HG03354 (cell line): ENCODE data around the gene COPA.
"Not testable (repeated sequence)": the region's sequence is repeated elsewhere in the genome, so short reads cannot be mapped to it uniquely, and the experiment has no call there.

ENCODE experiments used
- ATAC-seq: cut with Tn5 transposase; IDR thresholded peaks from one replicate; pipeline ENCODE4 v1.9.1; 2021; ENCODE audit warnings: mild to moderate bottlenecking; ENCODE audit not compliant: unreplicated experiment, poor library complexity, severe bottlenecking

Gene COPA

DNA sequence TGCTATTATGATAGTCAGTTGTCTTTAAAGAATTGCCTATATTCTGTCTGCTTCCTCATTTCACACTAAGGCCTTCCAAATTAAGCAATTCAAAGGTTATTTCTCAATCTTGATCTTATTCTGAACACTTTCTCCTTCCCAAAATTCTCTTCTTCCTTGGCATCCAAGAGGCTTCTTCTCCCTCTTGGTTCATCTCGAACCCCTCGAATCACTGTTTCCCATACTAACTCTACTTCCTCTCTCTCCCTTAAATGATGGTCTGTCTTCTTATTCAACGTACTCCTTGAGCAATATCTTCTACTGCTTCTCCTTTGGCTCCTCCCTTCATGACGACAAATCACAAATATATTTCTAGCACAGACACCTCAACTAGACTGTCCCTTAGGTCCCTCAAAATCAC lies 4.5 kb downstream of the COPA start:
- no peak for ATAC-seq

DNA sequence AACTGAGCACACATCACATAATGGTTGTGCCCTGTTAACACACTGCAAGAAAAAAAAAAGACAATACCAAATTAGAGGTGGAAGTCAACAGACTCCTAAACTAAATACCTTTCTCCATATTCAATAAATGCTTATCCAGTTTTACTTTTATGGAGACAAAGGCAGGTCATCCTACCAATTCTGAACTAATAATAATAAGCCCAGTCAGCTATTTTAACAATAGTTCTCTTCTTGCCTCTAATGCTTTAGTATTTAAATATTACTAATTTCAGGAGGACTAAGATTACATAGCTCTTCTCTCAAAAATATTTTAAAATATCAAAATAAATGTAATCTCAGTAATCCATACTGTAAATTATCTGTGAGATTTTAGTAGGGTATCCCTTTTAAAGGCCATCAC lies 10.5 kb downstream of the COPA start:
- no peak for ATAC-seq

DNA sequence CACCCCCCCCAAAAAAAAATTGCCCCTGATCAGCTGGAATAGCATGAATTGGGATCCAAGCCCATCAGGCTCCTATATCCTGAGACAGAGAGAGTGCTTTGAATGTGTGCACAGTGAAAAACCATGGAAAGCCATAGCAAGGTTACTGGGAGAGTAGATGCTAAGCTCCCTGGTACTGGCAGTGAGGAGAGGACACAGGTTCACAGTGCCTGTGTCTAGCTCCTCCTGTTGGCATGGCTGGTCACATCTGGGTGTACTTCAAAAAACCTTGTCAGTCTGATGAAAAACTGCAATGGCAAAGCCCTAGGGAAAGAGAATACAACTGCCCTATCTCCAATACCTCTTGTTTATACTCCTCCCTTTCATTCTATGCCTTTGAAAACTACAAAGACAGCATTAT lies 12.9 kb downstream of the COPA start:
- no peak for ATAC-seq

DNA sequence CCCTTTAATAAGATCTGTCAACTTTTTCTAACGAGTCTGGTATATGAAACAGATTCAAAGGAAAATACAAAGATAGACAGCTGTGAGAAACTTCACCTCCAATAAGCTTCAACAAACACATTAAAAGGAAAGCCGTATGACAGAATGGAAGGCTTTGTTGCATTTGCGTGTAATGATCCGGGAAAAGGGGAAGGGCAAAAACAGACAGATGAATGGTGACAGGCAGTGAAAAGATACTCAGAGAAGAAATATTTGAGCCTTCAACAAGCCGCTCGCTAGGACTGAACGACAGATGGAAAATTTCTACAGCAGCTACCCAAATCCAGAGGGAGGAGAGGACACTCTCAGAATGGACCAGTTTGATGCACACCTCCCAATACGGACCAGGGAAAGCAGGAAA lies 14.9 kb downstream of the COPA start:
- no peak for ATAC-seq

DNA sequence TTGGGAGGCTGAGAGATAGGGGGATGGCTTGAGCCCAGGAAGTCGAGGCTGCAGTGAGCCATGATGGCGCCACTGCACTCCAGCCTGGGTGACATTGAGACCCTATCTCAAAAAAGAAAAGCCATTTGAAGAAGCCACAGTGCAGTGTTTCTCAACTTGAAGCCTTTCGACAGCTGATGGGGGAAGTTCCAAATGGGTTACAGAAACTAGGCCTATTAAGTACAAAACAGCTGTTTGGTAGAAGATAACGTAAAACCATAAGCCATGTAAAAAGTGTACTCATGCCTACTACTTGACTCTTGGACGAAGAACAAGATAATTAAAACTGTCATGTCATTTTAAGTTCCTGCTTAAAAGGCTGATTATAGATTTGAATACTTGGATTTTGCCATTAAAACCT lies 16.6 kb downstream of the COPA start:
- no peak for ATAC-seq

DNA sequence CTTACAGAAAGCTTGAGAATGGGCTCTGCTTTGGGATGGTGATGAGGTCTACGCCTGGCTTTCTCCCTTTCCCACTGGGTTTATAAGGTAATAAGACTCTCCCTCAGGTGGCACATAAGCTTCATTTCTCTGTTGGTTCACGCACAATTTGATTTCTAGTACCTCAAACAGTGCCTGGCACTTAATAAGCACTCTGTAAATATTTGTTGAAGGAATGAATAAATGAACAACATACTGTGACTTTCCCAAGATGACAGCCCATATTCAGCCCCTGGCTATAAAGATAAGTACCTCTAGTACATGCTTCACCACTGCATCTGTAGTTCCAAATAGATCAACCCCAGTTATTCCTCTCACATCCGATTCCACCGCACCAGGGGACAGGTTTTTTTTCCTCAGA lies 17.8 kb downstream of the COPA start:
- no peak for ATAC-seq

DNA sequence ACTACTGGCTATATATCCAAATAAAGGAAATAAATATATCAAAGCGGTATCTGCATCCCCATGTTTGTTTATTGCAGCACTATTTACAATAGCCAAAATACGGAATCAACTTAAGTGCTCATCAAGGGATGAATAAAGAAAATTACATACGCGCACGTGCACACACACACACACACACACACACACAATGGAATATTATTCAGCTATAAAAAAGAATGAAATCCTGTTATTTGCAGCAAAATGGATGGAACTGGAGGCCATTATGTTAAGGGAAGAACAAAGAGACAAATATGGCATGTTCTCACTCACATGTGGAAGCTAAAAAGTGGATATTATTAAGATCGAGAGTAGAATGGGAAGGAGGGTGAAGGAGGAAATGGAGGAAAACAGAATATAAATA lies 20.2 kb downstream of the COPA start:
- ATAC-seq = no peak

DNA sequence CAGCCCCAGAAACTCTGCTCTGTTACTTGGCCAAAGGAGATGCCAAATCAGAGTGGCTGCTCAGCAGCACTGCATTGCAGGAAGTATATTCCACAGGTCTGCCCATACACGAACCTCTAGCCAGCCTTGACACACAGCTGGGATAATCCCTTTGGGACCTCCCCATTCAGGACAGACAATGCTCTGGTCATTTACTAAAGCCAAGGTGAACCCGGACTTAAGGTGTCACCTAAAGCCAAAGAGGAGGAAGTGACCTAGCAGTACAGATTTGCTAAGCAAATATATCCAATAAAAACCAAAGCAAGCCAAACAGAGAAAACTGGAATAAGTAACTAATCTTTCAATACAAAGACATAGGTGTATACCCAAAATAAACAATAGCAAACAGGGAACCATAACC lies 27.7 kb downstream of the COPA start:
- no peak for ATAC-seq

DNA sequence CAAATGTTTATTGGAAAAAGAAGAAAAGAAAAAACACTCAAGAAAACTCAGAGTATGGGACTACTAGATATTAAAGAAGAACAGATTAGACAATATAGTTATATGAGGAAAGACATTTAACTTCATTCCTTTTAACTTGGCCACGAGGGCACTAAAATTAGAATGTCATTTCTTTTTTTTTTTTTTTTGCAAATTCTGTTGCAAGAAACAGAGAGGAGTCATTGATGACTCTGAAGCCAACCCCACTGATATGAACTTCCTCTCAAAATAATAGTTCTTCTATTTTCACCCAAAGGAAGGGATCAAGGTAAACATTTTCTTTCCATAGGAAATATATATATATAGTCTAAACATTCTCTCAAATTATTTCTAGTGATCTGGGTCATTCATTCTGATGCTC lies 33.5 kb downstream of the COPA start:
- no peak for ATAC-seq

DNA sequence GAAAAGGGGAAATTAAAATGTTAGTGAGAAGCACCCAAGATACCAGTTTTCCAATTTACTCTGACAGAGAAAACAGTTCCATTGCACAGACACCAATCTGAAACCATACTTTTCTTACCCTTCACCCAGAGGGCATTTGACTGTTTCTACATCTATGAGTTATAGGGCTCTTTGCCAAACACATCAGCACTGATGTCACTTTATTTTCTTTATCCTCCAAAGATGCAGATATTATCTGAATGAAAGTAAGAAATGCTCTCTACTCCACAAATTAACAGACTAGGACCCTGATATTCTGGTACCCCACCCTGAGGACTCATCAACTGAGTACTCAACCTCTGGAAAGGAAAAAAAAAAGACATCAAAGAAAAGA lies 33.9 kb downstream of the COPA start:
- ATAC-seq = no peak

DNA sequence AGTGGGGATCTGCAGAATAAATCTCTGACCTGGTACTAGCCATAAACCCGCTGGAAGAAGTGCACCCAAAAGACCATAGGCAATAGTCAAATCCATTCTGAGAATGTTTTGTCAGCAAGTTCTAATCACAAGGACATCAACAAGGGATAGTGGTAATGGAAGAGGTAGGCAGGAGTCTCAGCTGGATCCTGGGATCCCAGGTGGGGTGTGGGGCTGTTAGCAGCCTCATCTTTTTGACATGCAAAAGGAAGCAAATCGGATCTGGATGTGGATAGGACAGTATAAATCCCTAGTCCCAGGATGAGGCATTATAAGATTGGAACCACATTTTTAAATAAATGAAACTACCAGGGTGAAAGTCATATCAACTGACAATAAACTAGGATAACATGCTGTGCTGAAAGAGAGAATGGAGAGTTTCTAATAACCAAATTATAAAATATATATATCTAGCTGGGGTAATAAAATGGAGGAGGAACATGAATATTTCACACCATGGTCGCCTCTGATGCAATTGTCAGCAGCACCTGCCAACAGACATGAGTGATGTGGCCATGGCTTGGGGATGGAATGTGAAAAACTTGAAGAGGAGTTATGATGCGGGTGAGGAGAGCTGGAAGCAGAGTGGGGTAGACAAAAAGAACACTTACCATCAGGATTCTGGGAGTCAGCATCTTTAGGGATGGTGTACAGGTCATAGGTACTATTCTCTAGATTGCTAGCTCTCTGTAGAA lies 34.4 kb downstream of the COPA start:
- no peak for ATAC-seq

DNA sequence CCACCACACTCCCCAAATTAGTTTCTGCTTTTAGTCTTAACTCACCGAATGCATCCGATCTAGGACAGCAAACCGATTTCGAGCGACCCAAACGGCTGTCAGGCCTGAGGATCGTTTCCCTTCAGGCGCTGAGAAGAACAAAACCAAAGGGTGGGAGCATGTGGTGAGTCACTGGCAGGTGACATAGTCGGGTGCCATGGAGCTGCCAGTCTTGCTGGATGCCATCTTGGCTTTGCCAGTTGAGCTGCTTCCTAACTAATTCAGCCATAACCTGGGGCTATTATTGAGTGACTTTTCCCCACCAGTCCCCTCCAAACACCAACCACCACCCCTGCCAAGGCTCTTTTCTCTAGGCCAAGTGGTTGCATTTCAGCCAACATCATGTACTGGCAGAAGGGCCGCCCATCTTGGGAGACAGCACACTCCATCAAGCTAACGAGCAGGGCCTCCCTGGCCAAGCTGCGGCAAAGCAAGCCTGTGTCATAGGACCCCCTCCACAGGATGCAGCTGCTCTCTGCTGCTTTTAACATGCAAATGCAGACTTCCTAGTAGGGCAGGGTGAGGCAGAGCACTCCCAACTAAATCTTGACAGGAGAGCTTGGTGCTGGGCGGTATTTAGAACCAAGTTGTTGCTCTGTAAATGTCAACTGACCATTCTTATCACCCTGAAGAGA lies 35.8 kb downstream of the COPA start:
- no peak for ATAC-seq

DNA sequence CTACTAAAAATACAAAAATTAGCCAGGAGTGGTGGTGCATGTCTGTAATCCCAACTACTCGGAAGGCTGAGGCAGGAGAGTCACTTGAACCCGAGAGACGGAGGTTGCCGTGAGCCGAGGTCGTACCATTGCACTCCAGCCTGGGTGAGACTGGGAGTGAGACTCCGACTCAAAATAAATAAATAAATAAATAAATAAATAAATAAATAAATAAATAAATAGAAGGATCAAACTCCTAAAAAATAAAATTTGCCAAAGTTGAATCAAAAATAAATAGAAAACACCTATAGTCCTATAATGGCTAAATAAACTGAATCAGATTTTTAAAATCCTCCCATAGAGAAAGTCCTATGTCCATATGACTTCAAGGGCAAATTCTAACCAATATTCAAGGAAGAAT lies 42.9 kb downstream of the COPA start:
- ATAC-seq = no peak

DNA sequence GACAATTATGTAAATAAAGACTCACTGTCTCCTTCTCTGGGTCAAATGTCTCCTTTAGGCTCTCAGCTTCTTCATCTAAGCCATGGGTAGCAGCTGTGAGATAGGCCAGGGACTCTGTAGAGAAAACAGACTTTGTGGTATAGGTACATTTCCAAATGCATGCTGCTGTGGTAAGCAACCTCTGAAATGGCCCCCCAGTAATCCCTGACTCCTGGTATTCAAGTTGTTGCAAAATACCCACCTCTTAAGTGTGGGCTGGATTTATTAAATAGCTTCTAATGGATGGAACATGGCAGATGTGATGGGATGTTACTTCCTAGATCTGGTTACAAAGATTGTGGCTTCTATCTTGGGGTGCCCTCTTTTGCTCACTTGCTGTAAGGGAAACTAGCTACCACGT lies 47.0 kb downstream of the COPA start:
- ATAC-seq = no peak

DNA sequence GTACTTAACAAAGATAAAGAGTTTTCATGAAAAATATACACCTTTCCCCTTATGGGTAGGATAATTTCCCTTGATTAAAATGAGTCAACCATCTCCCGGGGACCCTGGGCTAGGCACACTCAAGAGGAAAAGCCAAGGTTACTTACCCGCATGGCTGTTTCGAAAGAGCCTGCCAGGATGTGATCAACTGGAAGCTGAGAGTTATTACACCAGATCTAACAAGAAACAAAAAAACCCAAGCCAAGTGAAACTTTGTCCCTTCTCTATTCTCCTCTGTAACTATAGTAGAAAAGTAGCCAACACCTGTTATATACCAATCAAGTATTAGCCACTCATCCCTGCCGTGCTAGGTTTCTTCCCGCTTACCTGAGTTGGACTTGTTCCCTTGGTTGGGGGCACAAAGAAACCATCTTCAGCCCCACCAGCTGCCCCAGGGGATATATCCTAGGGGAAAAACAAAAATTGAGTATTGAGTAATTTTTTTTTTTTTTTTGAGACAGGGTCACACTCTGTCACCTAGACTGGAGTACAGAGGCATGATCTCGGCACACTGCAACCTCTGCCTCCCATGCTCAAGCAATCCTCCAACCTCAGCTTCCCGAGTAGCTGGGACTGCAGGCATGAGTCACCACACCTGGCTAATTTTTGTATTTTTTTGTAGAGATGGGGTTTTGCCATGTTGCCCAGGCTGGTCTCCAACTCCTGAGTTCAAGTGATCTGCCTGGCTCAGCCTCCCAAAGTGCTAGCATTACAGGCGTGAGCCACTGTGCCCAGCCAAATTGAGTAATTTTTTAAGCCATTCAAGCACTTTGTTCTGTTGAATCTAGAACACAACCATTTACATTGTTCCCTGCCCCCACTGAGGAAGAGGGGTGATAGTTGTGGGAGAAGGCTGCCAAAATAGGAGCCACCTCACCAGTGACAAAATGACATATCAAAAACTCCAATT lies 49.8 kb downstream of the COPA start:
- no peak for ATAC-seq

DNA sequence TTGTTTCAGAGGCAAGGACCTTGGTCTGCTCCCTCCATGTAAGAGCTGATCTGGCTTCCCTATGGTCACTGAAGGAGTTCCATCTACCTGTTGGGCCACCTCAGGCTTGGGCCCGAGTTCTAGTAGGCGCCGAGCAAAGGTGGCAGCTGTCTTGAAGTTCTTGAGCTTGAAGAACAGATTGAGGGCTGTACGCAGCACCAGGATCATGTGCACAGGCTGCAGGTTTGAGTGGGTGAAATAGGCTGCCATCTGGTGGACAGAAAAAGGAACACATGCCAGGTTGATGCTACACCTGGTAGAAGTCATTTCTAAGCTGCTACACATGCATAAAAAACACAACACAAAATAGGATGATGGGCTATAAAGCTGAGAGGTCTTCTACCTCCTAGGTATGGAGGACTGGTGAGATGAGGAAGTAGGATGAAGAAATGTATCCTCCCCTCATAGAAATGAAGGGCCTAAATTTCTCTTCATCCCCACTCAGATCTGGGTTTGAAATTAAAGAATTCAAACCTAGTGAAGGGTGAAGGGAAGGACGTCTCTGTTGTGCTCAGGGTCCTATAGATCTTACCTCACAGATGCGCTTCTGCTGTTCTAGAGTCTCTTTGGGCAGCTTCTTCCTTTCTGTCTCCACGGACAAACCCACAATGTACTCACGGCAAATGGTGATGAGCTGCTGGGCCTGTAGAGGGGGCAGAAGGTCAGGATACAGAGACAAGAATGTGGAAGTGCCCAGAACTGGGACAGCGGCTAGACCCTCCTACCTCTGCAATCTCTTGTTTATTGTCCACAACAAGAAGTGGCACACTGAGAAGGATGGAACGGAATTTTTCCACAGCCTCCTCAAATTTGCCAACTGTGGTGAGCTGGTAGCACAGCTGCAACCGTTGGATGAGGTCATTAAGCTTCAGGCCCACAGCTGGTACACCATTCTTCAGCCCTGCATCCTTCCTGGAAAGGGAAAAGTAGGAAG lies 51.5 kb downstream of the COPA start:
- peak; percentile 83 for ATAC-seq

DNA sequence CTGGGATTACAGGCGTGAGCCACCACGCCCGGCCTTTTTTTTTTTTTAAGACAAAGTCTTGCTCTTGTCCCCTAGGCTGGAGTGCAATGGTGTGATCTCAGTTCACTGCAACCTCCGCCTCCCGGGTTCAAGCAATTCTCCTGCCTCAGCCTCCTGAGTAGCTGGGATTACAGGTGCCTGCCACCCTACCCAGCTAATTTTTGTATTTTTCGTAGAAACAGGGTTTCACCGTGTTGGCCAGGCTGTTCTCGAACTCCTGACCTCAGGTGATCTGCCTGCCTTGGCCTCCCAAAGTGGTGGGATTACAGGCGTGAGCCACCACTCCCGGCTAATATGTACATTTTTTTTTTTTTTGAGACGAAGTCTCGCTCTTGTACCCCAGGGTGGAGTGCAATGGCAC lies 55.3 kb downstream of the COPA start:
- ATAC-seq = not testable (repeated sequence)

DNA sequence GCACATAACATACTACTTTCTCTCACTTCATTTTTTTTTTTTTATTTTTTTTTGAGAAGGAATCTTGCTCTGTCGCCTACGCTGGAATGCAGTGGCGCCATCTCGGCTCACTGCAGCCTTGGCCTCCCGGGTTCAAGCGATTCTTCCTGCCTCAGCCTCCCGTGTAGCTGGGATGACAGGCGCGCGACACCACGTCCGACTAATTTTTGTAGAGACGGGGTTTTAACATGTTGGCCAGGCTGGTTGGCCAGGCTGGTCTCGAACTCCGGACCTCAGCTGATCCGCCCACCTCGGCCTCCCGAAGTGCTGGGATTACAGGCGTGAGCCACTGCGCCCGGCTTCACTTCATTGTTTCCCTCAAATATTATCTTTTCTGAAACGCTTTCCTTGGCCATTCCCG lies 57.5 kb downstream of the COPA start:
- ATAC-seq = no peak

DNA sequence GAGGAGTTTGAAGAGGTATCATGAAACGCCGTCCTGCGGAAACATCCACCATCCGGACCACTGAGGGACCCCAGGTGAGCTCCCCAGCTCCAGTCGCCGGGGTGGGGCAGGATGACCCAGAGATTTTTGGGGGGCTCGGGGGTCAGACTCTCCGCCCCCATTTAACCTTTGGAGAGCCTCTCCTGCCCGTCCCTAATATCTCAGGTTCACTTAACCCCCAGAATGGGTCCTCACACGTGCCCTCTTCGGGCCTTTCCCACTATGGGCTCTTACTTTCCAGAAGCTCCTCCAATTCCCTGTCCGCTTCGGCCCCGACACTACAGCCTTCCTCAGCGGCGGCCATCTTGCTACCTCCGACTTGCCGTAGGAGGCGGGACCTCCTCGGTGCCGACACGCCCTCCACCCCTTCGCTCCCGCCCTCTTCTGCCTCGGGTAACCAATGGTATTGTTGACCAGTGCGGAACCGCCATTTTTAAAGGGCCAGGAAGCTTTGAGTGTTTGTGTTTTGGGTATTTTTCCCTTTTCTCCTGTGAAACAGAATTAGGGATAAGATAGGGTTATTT lies 58.2 kb downstream of the COPA start, which contains the start of gene PEX19:
Gene PEX19 (minus strand): TSS at position 352 of the 563 bp plus-strand sequence. CDS start 9 bp downstream, at position 343.
- ATAC-seq = peak; percentile 97
